Activated T-helper 1 cell treated with anti-CD3 and anti-CD28 coated beads, Interleukin-12 subunit alpha, Interleukin-12 subunit beta, Interleukin-2, Interleukin-4 antibody, amounts not matched to agents 30 ng/mL and 10 ng/mL and 1 ng/mL, durations not matched to agents 14 hours and 24 hours and 36 hours (primary cell): ENCODE measurements around the gene MTMR10. TPM values are rescaled to one million over a fixed set of nuclear protein-coding genes. Genes with fewer than 3 reads are reported as not detected.

ENCODE experiments used
- DNase-seq: peaks from one replicate; pipeline ENCODE4 v3.0.0; 2021; ENCODE audit warnings: low spot score
- H3K27ac Mint-ChIP-seq: one replicate; pipeline ENCODE4 v1.8.0; 2021; ENCODE audit warnings: mild to moderate bottlenecking, mixed read lengths
- H3K27me3 Mint-ChIP-seq: one replicate; pipeline ENCODE4 v1.8.0; 2022; ENCODE audit warnings: mild to moderate bottlenecking, moderate library complexity, mixed read lengths; ENCODE audit not compliant: insufficient read depth
- H3K36me3 Mint-ChIP-seq: one replicate; pipeline ENCODE4 v1.8.0; 2021; ENCODE audit warnings: low read depth, mixed read lengths
- H3K4me1 Mint-ChIP-seq: one replicate; pipeline ENCODE4 v1.8.0; 2021; ENCODE audit warnings: low read depth, mixed read lengths
- H3K4me3 Mint-ChIP-seq: one replicate; pipeline ENCODE4 v1.8.0; 2021; ENCODE audit warnings: mild to moderate bottlenecking, moderate library complexity, mixed read lengths
- H3K9me3 Mint-ChIP-seq: one replicate; pipeline ENCODE4 v1.8.0; 2021; ENCODE audit warnings: mixed read lengths
- intact Hi-C: fragments of 100-400 bp; cut with micrococcal nuclease; formaldehyde crosslinking; loops from one replicate; pipeline ENCODE4 v1.15.1; 2024
- total RNA-seq: library from RNA; stranded (reverse); gene quantifications from 2 replicates; pipeline ENCODE4 v1.2.3, GENCODE V29; 2022

The MTMR10 gene
- total RNA-seq, 1 donor from 2014 or later, result 13.4 TPM

GRCh38 chr15:31024979-31025378 is 33.6 kb upstream of the MTMR10 start:
- intact Hi-C loops, result no loop called here
- DNase-seq, result no peak
- Mint-ChIP-seq H3K27ac (no peak overlapping the region), H3K4me3 (no peak overlapping the region), H3K4me1 (no peaks in the 10 kb centered on the region), H3K9me3 (no peaks in the 10 kb centered on the region), H3K27me3 (peaks cover 40% of the 10 kb centered on the region), H3K36me3 (no peaks in the 10 kb centered on the region)

DNA sequence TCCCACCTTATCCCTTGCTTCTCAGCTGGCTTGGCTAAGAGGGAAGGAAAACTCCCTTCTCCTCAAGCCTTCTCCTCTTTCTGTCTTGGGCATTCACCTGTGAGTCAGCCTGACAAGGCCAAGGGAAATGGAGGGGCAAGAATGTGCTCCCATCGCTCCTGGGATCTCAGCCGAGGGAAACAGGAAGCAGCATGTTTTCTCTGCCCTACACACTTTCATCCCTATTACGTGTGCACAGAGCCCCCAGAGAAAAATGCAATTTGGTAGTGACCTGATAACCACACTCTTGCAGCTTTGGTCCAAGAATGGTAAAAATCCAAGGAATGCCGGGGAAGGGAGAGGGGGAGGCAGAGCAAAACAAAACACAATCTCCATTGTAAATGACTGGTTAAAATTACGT is 32.9 kb upstream of the MTMR10 start:
- intact Hi-C loops, result no loop called here
- Mint-ChIP-seq H3K4me1 (no peaks in the 10 kb centered on the region), H3K36me3 (no peaks in the 10 kb centered on the region), H3K27me3 (peaks cover 37% of the 10 kb centered on the region), H3K9me3 (no peaks in the 10 kb centered on the region), H3K27ac (no peak overlapping the region), H3K4me3 (no peak overlapping the region)
- DNase-seq, result no peak

GRCh38 chr15:31023841-31024240 is 32.4 kb upstream of the MTMR10 start:
- intact Hi-C loops, result no loop called here
- peaks cover 35% of the 10 kb centered on the region for H3K27me3 Mint-ChIP-seq

DNA sequence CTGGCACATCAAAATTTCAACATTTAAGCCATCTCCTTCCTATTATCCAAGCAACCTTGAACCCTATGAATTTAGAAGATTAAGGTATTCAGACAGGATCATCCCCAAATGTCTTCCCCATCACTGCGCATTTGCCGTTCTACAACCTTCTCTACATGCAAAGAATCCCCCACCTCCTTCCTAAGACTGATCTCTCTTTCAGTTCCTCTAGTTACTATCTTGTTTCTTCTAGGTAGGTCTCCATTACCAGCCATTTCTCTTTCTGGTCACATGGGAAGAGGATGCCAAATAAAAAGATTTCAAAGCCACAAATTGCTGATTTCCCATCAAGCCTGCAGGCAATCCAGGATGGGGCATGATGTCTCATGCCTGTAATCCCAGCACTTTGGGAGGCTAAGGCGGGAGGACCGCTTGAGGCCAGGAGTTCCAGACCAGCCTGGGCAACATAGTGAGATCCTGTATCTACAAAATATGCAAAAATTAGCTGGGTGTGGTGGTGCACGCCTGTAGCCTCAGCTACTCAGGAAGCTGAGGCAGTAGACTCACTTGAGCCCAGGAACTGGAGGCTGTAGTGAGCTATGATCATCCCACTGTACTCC is 29.7 kb upstream of the MTMR10 start:
- no peaks in the 10 kb centered on the region for H3K9me3 Mint-ChIP-seq
- H3K4me1 Mint-ChIP-seq, result no peaks in the 10 kb centered on the region
- no peaks in the 10 kb centered on the region for H3K36me3 Mint-ChIP-seq
- peaks cover 20% of the 10 kb centered on the region for H3K27me3 Mint-ChIP-seq
- intact Hi-C loops, result no loop called here
- no peak overlapping the region for H3K27ac Mint-ChIP-seq
- no peak for DNase-seq
- H3K4me3 Mint-ChIP-seq, result no peak overlapping the region

More at GRCh38 chr15:31023841-31024240, 32.4 kb upstream of the MTMR10 start:
- Mint-ChIP-seq H3K9me3 (no peaks in the 10 kb centered on the region), H3K4me1 (no peaks in the 10 kb centered on the region), H3K36me3 (no peaks in the 10 kb centered on the region), H3K4me3 (no peak overlapping the region), H3K27ac (no peak overlapping the region)
- no peak for DNase-seq

DNA sequence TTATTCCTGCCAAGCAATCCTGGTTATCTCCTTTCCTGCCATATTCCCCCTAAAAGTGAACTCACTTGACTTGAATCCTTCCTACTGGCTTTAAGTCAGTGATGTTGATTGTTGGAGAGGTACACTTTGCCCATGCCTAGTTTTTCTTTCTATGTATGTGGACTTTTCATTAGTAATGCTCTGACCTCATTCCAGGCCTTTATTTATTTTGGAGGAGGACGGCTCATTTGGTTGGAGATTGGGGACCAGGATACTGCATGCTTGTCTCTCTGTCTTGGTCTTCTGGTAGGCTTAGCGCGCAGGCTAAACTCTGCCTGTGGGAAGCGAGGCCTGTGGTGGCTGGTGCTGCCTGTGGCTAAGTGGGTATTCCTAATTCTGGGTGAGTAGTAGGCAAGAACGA is 29.1 kb upstream of the MTMR10 start:
- Mint-ChIP-seq H3K36me3 (no peaks in the 10 kb centered on the region), H3K27ac (no peak overlapping the region), H3K9me3 (no peaks in the 10 kb centered on the region), H3K27me3 (peaks cover 20% of the 10 kb centered on the region), H3K4me3 (no peak overlapping the region), H3K4me1 (no peaks in the 10 kb centered on the region)
- intact Hi-C loops, result no loop called here
- no peak for DNase-seq

DNA sequence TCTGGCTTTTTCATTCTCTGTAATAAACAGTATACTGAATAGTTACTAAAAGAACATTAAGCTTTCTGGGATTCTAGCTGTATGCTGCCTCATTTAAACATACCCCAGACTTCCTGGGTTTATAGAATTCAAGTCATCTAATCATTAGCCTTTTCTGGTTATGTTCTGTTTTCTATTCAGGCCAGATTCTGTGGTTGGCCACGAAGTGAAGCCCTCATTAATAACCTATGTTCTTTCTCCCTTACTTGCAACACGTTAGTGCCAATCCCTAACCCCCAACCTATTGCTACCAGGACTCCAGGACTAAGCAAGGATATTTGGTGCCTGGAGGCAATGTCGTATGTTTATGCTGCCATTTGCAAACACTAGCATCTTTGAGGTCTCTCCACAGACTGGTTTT is 28.6 kb upstream of the MTMR10 start:
- Mint-ChIP-seq H3K36me3 (no peaks in the 10 kb centered on the region), H3K4me3 (no peak overlapping the region), H3K27ac (no peak overlapping the region), H3K27me3 (peaks cover 18% of the 10 kb centered on the region), H3K4me1 (no peaks in the 10 kb centered on the region), H3K9me3 (no peaks in the 10 kb centered on the region)
- no peak for DNase-seq
- intact Hi-C loops, result no loop called here

DNA sequence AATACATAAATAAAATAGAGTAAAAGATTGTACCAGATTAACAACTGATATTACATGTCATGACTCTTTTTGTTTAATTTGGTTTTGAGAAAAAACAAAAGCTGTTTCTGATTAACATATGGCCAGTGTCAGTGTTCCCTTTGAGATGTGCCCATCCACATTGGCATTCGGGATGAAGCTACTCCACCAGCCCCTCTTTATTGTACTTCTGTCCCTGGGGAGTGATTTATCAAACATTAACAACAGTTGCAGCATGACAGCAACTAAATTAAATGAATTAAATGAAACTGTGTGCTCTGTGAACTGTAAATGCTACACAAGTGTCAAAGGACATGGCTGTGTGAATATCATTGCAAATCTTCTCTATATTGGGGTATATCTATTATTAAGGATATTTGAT is 25.9 kb upstream of the MTMR10 start:
- peaks cover 17% of the 10 kb centered on the region for H3K4me1 Mint-ChIP-seq
- peaks cover 14% of the 10 kb centered on the region for H3K9me3 Mint-ChIP-seq
- peaks cover 8% of the 10 kb centered on the region for H3K27me3 Mint-ChIP-seq
- no peak overlapping the region for H3K4me3 Mint-ChIP-seq
- DNase-seq, result no peak
- no peak overlapping the region for H3K27ac Mint-ChIP-seq
- peaks cover 6% of the 10 kb centered on the region for H3K36me3 Mint-ChIP-seq
- intact Hi-C loops, result no loop called here

GRCh38 chr15:31016446-31016915 is 25.1 kb upstream of the MTMR10 start:
- H3K27me3 Mint-ChIP-seq, result peaks cover 8% of the 10 kb centered on the region
- no peak overlapping the region for H3K4me3 Mint-ChIP-seq
- H3K27ac Mint-ChIP-seq, result no peak overlapping the region
- H3K9me3 Mint-ChIP-seq, result peaks cover 22% of the 10 kb centered on the region
- no peak for DNase-seq
- peaks cover 17% of the 10 kb centered on the region for H3K4me1 Mint-ChIP-seq
- intact Hi-C loops, result no loop called here
- H3K36me3 Mint-ChIP-seq, result peaks cover 6% of the 10 kb centered on the region

GRCh38 chr15:31014608-31014925 is 23.1 kb upstream of the MTMR10 start:
- Mint-ChIP-seq H3K27ac (no peak overlapping the region), H3K36me3 (peaks cover 6% of the 10 kb centered on the region), H3K9me3 (peaks cover 25% of the 10 kb centered on the region), H3K4me3 (no peak overlapping the region), H3K4me1 (peaks cover 17% of the 10 kb centered on the region), H3K27me3 (peaks cover 6% of the 10 kb centered on the region)
- intact Hi-C loops, result no loop called here
- no peak for DNase-seq

- Mint-ChIP-seq H3K4me1 (peaks cover 17% of the 10 kb centered on the region), H3K36me3 (peaks cover 6% of the 10 kb centered on the region), H3K4me3 (peak overlapping the region; percentile 40), H3K9me3 (peaks cover 25% of the 10 kb centered on the region), H3K27me3 (peaks cover 6% of the 10 kb centered on the region), H3K27ac (no peak overlapping the region)
- intact Hi-C loops, result no loop called here
- no peak for DNase-seq
These were observed 22.6 kb upstream of the MTMR10 start for GRCh38 chr15:31013863-31014607.

- Mint-ChIP-seq H3K36me3 (peaks cover 6% of the 10 kb centered on the region), H3K27me3 (peaks cover 6% of the 10 kb centered on the region), H3K9me3 (peaks cover 25% of the 10 kb centered on the region), H3K4me1 (peaks cover 17% of the 10 kb centered on the region), H3K4me3 (no peak overlapping the region), H3K27ac (no peak overlapping the region)
- no peak for DNase-seq
- intact Hi-C loops, result no loop called here
These were observed 21.0 kb upstream of the MTMR10 start for GRCh38 chr15:31012455-31012854.

DNA sequence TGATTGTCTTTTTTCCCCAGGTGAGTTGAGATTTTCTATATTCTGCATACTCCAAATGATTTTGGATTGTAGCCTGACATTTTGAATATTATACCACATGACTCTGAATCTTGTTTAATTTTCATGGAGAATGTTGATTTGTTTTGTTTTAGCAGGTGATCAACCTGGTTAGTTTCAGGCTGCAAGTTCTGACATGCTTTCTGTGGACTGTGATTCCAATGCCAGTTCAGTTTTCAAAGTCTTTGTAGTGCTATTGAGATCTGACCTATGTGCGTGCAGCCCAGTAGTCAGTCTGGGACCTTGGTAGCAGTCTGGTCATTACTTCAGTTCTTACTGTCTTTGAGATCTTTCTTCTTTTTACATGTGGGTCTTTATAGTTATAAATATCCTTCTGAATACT is 18.6 kb upstream of the MTMR10 start:
- intact Hi-C loops, result no loop called here
- peaks cover 24% of the 10 kb centered on the region for H3K4me1 Mint-ChIP-seq
- H3K27me3 Mint-ChIP-seq, result peaks cover 24% of the 10 kb centered on the region
- DNase-seq, result no peak
- peaks cover 25% of the 10 kb centered on the region for H3K9me3 Mint-ChIP-seq
- no peak overlapping the region for H3K27ac Mint-ChIP-seq
- peaks cover 6% of the 10 kb centered on the region for H3K36me3 Mint-ChIP-seq
- H3K4me3 Mint-ChIP-seq, result no peak overlapping the region

- no peak for DNase-seq
- H3K27me3 Mint-ChIP-seq, result peaks cover 43% of the 10 kb centered on the region
- no peak overlapping the region for H3K27ac Mint-ChIP-seq
- intact Hi-C loops, result no loop called here
- H3K9me3 Mint-ChIP-seq, result no peaks in the 10 kb centered on the region
- peaks cover 17% of the 10 kb centered on the region for H3K4me1 Mint-ChIP-seq
- H3K36me3 Mint-ChIP-seq, result no peaks in the 10 kb centered on the region
- no peak overlapping the region for H3K4me3 Mint-ChIP-seq
These were observed 14.2 kb upstream of the MTMR10 start for GRCh38 chr15:31005660-31006059.
